GM13977 (cell line): ENCODE results near the gene COL20A1.

ENCODE experiments used
- DNase-seq: peaks from one replicate; pipeline ENCODE4 v3.0.0; 2012; ENCODE audit warnings: low spot score
- in situ Hi-C: fragments of 300-500 bp; cut with MboI; formaldehyde crosslinking; loops from one replicate; pipeline ENCODE4 v1.12.0; 2022; ENCODE audit warnings: low sequenced_read_pairs, low pct_unique_long_range_greater_than_20kb, mixed read lengths, inconsistent platforms; ENCODE audit not compliant: unreplicated experiment
- TF ChIP-seq, protein P1 (sequence below): IDR thresholded peaks from 2 replicates; pipeline ENCODE4 v1.5.1; 2012; ENCODE audit warnings: mild to moderate bottlenecking, control low read depth; ENCODE audit not compliant: insufficient read depth; ENCODE audit errors: extremely low read depth, missing control alignments

Gene COL20A1

DNA sequence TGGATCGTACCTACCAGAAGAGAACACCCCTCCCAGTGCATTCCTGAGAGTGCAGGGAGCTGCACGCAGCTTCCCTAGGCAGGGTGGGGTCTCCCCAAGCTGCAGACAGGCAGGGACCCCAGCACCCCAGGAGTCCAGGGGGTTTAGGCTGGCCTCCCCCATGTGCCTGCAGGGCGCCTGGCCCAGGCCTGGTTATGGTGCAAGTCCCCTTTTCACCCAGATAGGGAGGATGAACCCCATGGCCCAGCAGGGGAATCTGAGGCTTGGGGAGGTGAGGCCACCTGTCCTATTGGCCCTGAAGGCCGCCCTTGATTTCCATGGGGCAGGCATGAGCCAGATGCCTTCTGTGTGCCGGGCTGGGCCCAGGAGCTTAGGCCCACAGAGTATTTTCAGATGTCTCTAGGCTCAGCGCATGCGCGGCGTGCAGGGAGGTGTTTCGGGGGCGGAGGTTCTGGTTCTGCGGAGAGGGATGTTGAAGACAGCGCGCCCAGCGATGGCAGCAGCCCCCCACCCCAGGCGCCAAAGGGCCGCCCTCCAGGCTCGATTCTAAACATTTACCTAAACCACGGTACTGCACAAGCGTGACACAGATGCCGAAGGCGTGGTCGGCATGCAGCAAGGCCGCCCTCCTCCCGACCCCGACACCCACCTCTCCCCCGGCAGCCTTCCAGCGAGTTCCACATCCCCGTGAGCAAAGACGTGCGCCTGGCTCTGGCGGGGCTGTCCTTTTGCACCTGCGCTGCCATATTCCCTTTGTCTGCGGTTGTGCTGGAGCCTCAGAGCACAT is 29.4 kb downstream of the COL20A1 start:
- in situ Hi-C loops = no loop called here
- TF ChIP-seq, protein P1, sequence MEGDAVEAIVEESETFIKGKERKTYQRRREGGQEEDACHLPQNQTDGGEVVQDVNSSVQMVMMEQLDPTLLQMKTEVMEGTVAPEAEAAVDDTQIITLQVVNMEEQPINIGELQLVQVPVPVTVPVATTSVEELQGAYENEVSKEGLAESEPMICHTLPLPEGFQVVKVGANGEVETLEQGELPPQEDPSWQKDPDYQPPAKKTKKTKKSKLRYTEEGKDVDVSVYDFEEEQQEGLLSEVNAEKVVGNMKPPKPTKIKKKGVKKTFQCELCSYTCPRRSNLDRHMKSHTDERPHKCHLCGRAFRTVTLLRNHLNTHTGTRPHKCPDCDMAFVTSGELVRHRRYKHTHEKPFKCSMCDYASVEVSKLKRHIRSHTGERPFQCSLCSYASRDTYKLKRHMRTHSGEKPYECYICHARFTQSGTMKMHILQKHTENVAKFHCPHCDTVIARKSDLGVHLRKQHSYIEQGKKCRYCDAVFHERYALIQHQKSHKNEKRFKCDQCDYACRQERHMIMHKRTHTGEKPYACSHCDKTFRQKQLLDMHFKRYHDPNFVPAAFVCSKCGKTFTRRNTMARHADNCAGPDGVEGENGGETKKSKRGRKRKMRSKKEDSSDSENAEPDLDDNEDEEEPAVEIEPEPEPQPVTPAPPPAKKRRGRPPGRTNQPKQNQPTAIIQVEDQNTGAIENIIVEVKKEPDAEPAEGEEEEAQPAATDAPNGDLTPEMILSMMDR = no peak
- DNase-seq = no peak

DNA sequence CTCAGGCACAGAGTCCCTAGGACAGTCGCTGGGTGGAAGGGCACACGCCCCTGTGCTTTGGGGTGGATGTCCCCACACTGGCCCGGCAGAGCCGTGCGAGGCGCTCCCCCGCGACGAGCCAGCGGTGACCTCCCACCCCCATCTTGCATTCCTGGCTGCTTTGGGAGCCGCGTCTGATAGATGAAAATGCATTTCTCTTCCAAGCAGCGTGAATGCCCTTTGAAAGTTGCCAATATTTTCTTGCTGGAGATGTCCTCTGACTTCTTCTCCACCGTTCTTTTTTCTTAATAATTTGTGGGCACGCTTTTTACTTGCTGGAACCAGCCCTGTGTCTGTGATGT is 29.9 kb downstream of the COL20A1 start:
- DNase-seq = no peak
- TF ChIP-seq, protein P1 = no peak
- in situ Hi-C loops = no loop called here

DNA sequence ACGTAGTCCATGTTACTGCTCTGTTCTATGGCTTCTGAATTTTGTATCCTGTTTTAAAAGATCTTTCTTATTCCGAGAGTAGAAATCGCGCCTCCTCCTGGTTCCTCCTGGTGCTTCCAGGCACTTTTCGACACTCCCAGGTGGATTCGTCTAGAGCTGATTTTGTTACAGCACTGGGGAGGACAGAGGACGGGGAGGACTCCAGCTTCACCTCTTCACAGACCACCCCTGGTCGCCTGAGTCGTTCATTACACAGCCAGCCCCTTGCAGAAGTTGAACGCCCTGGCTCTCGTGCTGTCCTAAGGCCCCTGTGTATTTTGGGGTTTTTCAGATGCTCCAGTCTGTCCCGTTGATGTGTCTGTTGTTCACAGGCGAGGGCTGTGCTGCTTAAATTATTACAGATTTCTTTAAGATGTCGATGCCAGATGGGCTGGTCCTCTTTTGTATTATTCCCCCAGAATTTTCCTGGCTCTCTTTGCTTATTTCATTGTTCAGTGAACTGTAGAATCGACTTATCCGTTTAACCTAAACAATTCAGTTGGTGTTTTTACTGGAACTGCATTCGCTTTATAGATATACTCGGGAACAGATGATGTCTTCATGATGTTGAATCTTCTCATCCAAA is 30.5 kb downstream of the COL20A1 start:
- in situ Hi-C loops = no loop called here
- TF ChIP-seq, protein P1 = no peak
- DNase-seq = no peak

DNA sequence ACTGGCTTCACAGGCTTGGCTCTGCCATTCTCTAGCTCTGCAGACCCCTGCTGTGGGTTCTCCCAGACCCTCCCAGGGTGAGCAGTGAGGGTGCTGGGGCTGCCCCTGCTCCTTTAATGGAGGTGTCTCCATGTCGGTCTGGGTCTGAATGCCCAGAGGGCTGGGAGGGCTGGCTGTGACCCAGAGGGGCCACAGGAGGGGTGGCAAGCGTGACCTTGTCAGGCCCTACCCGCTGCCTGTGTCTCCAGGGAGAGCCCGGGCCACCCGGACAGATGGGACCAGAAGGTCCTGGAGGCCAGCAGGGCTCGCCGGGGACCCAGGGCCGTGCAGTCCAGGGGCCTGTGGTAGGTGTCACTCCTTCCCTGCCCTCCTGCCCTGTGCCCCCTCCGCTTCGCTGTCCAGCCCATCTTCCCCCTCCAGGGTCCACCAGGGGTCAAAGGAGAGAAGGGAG is 32.1 kb downstream of the COL20A1 start:
- no peak for DNase-seq
- in situ Hi-C loops = loop anchor here (25.0 kb wide), 1 partner anchor 88 kb away; the partner anchor contains the start of gene BIRC7
- TF ChIP-seq, protein P1 = no peak

DNA sequence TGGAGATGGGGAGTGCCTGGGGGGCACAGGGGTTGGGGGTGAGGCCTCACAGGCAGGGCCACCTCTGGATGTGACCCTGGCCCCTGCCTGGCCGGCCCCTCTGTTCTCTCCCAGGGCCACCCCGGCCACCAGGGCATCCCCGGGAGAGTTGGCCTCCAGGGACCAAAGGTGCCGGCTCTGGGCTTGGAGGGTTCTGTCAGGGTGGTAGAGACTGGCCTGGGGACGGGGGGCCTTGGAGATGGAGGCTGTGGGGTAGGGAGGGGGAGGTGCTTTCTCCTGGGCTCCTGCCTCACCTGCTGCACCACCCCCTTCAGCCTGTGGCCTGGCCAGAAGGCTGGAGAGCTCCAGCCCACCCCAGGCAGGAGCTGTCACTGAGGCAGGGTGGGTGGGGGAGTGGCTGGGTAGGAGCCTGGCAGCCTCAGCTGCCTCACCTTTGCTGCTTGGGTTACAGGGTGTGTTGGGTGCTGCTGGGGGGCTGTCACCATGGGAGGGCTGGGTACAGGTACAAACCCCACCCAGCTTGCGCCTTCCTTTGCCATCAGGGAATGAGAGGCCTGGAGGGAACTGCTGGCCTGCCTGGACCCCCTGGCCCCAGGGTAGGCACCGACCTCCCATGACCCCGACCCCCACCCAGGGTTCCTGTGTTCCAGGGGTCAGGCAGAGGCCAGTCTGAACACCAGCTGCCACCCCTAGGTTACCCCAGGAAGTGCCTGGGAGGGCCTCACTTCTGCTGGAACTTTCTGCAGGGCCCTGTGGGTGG is 32.7 kb downstream of the COL20A1 start:
- TF ChIP-seq, protein P1 = no peak
- no peak for DNase-seq
- in situ Hi-C loops = loop anchor here (25.0 kb wide), 1 partner anchor 88 kb away; the partner anchor contains the start of gene BIRC7
